Left renal pelvis (tissue), 4 donors: ENCODE results near the gene MEIS1. TPM values are rescaled to one million over a fixed set of nuclear protein-coding genes. Genes with fewer than 3 reads are reported as not detected.

Source experiments
- DNase-seq, 4 donors: peaks; one replicate each; pipeline ENCODE4 v3.0.0-alpha.2; 2013; ENCODE audit warnings: low read depth in 4 of 4, low spot score in 3 of 4
- polyA plus RNA-seq, 4 donors: library from polyadenylated mRNA; unstranded; fragments of 120-200 nt; gene quantifications; one replicate each; pipeline ENCODE4 v1.2.1, GENCODE V29; 2013; ENCODE audit not compliant: insufficient read length in 4 of 4

Gene MEIS1
- polyA plus RNA-seq, 4 donors: 119 to 314 (median 149) TPM

- DNase-seq: no peak
Observed at GRCh38 chr2:66602341-66602740, 167.4 kb downstream of the MEIS1 start.

- no peak for DNase-seq
Observed at GRCh38 chr2:66604326-66604725, 169.4 kb downstream of the MEIS1 start.

- no peak for DNase-seq
Observed at GRCh38 chr2:66604976-66605375, 170.1 kb downstream of the MEIS1 start.

- DNase-seq: no peak
Observed at GRCh38 chr2:66607152-66607551, 172.2 kb downstream of the MEIS1 start.
